ENCODE data around the gene CADM4. TPM values are rescaled to one million over a fixed set of nuclear protein-coding genes. Genes with fewer than 3 reads are reported as not detected.
A peak's percentile ranks its signal among the peaks of the same experiment; 100 is the strongest.

CADM4 gene
- total and polyA plus RNA-seq, 2 of the 8 experiments (the other 6 are each of a cell fraction or from before 2014, with no cell fraction given) = 13.5 to 25.0 TPM

GRCh38 chr19:43623889-43624670 lies 15.6 kb downstream of the CADM4 start:
- 89% methylated on average over 35 of the region's 35 CpGs; no CpG with 5 or more reads in 1 of the 2 experiments for WGBS, 2 experiments (ENCODE audit: extremely low coverage in 1 of 2, insufficient coverage in 1 of 2, insufficient read length in 1 of 2, insufficient replicate concordance in 2 of 2, low coverage in 1 of 2, low lambda C conversion rate in 2 of 2, missing lambda C conversion rate in 1 of 2)
- Histone ChIP-seq H4K8ac (ENCODE audit: extremely low read depth, insufficient read depth, low read length) (no peak overlapping the region; the same call in 1 of the 2 replicates), H3K36me3 (ENCODE audit: control insufficient read depth in 2 of 4, insufficient read depth in 4 of 4, low read length in 3 of 4) (no peaks in the 10 kb centered on the region; a peak in 2 of 8 replicates), H2BK12ac (ENCODE audit: low read depth, low read length) (peak overlapping the region; percentile 75; the same call in 1 of the 2 replicates), H2BK120ac (replicated peaks; ENCODE audit: low read depth, low read length) (no peak overlapping the region), H3K23ac (ENCODE audit: insufficient read length) (no peak overlapping the region), H4K20me1 (replicated peaks in 1 of 2; ENCODE audit: control insufficient read depth in 1 of 2, insufficient read depth in 2 of 2, low read length in 2 of 2) (peaks cover 1 to 4% of the 10 kb centered on the region in 2 experiments), H3K23me2 (ENCODE audit: low read depth, low read length) (peaks cover 8% of the 10 kb centered on the region), H3K9me3 (ENCODE audit: insufficient read depth in 2 of 2, low read depth in 1 of 2, low read length in 1 of 2) (no peaks in the 10 kb centered on the region), H3K79me1 (ENCODE audit: low read depth, low read length) (no peaks in the 10 kb centered on the region; the same call in 1 of the 2 replicates), H2BK20ac (ENCODE audit: low read length) (no peak overlapping the region), H2AK5ac (ENCODE audit: low read depth, low read length) (peak overlapping the region; percentile 88; the same call in 1 of the 2 replicates), H3K79me2 (ENCODE audit: control insufficient read depth in 1 of 2, insufficient read depth in 2 of 2, low read length in 2 of 2) (no peaks in the 10 kb centered on the region; a peak in 1 of 4 replicates), H4K91ac (replicated peaks; ENCODE audit: insufficient read length, low read length) (peak overlapping the region; percentile 32), H3K4me2 (ENCODE audit: insufficient read depth in 1 of 2, low read depth in 2 of 2, low read length in 2 of 2) (peak overlapping the region in 1 of 2 experiments; percentile 37; a peak in 1 of 4 replicates), H2AFZ (ENCODE audit: low read length) (no peak overlapping the region), H3K4ac (replicated peaks; ENCODE audit: insufficient read length, low read depth, low read length) (no peak overlapping the region), H3K56ac (replicated peaks; ENCODE audit: insufficient read length, low read depth, low read length) (no peak overlapping the region), H3K9ac (replicated peaks in 1 of 4; ENCODE audit: extremely low read depth in 1 of 4, low read depth in 3 of 4, low read length in 3 of 4) (no peak overlapping the region), H3K18ac (ENCODE audit: extremely low read depth, low read length) (no peak overlapping the region), H3K27ac (ENCODE audit: low read depth, low read length) (no peak overlapping the region), H2BK15ac (ENCODE audit: low read length) (no peak overlapping the region), H3K27me3 (replicated peaks in 1 of 4; ENCODE audit: control insufficient read depth in 3 of 4, extremely low read depth in 1 of 4, insufficient read depth in 3 of 4, low read length in 3 of 4) (no peaks in the 10 kb centered on the region), H3K14ac (ENCODE audit: insufficient read length) (no peak overlapping the region), H3K4me3 (ENCODE audit: extremely low read depth in 1 of 4, insufficient read depth in 2 of 4, low read depth in 3 of 4, low read length in 4 of 4) (no peak overlapping the region), H4K5ac (ENCODE audit: insufficient read length, low read depth, low read length) (no peak overlapping the region), H3K4me1 (replicated peaks in 1 of 4; ENCODE audit: control insufficient read depth in 3 of 4, insufficient read depth in 4 of 4, low read length in 3 of 4) (peaks cover 4 to 12% (median 9%) of the 10 kb centered on the region in 4 experiments), H2BK5ac (ENCODE audit: low read depth, low read length) (no peak overlapping the region)
- ChIA-PET POLR2A (ENCODE audit: partially characterized antibody) (interaction anchor here (0.6 to 2.4 kb wide), 11 partner anchors 10 to 161 kb away, joined by 3 to 12 read pairs (median 3); partner anchors contain the start of genes IRGQ and ZNF576), CTCF (ENCODE audit: partially characterized antibody) (interaction anchor here (1.2 to 3.8 kb wide), 4 partner anchors 11 to 30 kb away, joined by 4 to 22 read pairs (median 10); partner anchors contain the start of gene SRRM5)
- DNase-seq (ENCODE audit: low read depth in 1 of 2, low spot score in 2 of 2) (peak in 1 of 2 experiments; percentile 86), FAIRE-seq (no peak)
- TF ChIP-seq CEBPB (IDR thresholded peaks at IDR 0.05; ENCODE audit: low read depth, low read length) = no peak
- no peak for TF ChIP-seq USF2 (IDR thresholded peaks at IDR 0.05; ENCODE audit: low read length)
- TF ChIP-seq TAF7 (optimal IDR thresholded peaks at IDR 0.05; ENCODE audit: borderline replicate concordance, low read depth, low read length) = no peak
- TF ChIP-seq POU5F1 (IDR thresholded peaks at IDR 0.05; ENCODE audit: low read depth, low read length) = no peak
